ENCODE results near the gene WDR93. TPM values are rescaled to one million over a fixed set of nuclear protein-coding genes. Genes with fewer than 3 reads are reported as not detected.

WDR93 gene
- total RNA-seq, 1 experiment from 2014 or later: not detected

- Histone ChIP-seq H2BK120ac (ENCODE audit: low read depth, low read length, poor library complexity, severe bottlenecking) (no peak overlapping the region), H2BK12ac (ENCODE audit: insufficient read length, low read depth, low read length) (no peak overlapping the region)
Measured at GRCh38 chr15:89693696-89694095, 3.1 kb downstream of the WDR93 start.

More at GRCh38 chr15:89693696-89694095, 3.1 kb downstream of the WDR93 start:
- Histone ChIP-seq H2AFZ (ENCODE audit: low read length) (no peak overlapping the region), H3K56ac (ENCODE audit: insufficient read length, low read depth, low read length) (no peak overlapping the region), H3K4ac (ENCODE audit: low read depth, low read length) (no peak overlapping the region), H3K23ac (ENCODE audit: insufficient read length, low read depth, low read length) (no peak overlapping the region), H3K79me1 (ENCODE audit: insufficient read depth, low read depth, low read length, poor library complexity, severe bottlenecking) (no peaks in the 10 kb centered on the region), H3K9me3 (ENCODE audit: control insufficient read depth, low read depth, low read length) (no peaks in the 10 kb centered on the region), H3K14ac (ENCODE audit: insufficient read depth, low read length) (no peak overlapping the region), H3K9ac (ENCODE audit: extremely low read depth, insufficient read length, low read length) (no peak overlapping the region), H3K79me2 (ENCODE audit: insufficient read depth, low read length) (no peaks in the 10 kb centered on the region), H3T11ph (ENCODE audit: low read length) (no peak overlapping the region), H4K8ac (replicated peaks; ENCODE audit: insufficient read length, low read depth, low read length) (no peak overlapping the region), H2BK5ac (ENCODE audit: insufficient read length, low read length) (no peak overlapping the region), H3K23me2 (ENCODE audit: insufficient read length, low read depth, low read length, poor library complexity, severe bottlenecking) (peaks cover 4% of the 10 kb centered on the region), H4K5ac (ENCODE audit: insufficient read length, low read depth, low read length) (no peak overlapping the region), H4K91ac (ENCODE audit: insufficient read length, low read depth, low read length) (no peak overlapping the region), H3K18ac (ENCODE audit: insufficient read length, low read depth, low read length) (no peak overlapping the region), H3K4me2 (ENCODE audit: insufficient read depth, insufficient read length, low read length) (no peak overlapping the region), H2BK15ac (ENCODE audit: low read depth, low read length) (no peak overlapping the region), H2AK5ac (ENCODE audit: insufficient read length, low read length) (no peak overlapping the region), H3K27ac (ENCODE audit: insufficient read length, low read depth, low read length) (no peak overlapping the region), H4K20me1 (ENCODE audit: control insufficient read depth, insufficient read depth, insufficient read length) (no peaks in the 10 kb centered on the region), H3K4me1 (ENCODE audit: insufficient read depth, low read length) (no peaks in the 10 kb centered on the region), H3K27me3 (ENCODE audit: insufficient read depth, low read length) (no peaks in the 10 kb centered on the region), H2BK20ac (ENCODE audit: low read depth, low read length, poor library complexity, severe bottlenecking) (no peak overlapping the region)
- no peak overlapping the region for H3K4me3 Mint-ChIP-seq
- TF ChIP-seq CTCF (conservative IDR thresholded peaks at IDR 0.05): no peak
- WGBS (ENCODE audit: extremely low coverage, insufficient read length, low lambda C conversion rate): no CpG with 5 or more reads among the region's 1 CpG
- no peak overlapping the region for H3K27ac Mint-ChIP-seq
- peaks cover 28% of the 10 kb centered on the region for H3K27me3 Mint-ChIP-seq (ENCODE audit: low read depth)
- H3K9me3 Mint-ChIP-seq: no peaks in the 10 kb centered on the region
- no peaks in the 10 kb centered on the region for H3K36me3 Mint-ChIP-seq (ENCODE audit: insufficient read depth in 1 of 3, low read depth in 3 of 3)
- no peak for DNase-seq
- peaks cover 3% of the 10 kb centered on the region in 2 experiments for H3K4me1 Mint-ChIP-seq
